HG03565 (cell line): ENCODE measurements around the gene OR4A47.
"Not testable (repeated sequence)": the region's sequence is repeated elsewhere in the genome, so short reads cannot be mapped to it uniquely, and the experiment has no call there.

Experiments
- ATAC-seq: cut with Tn5 transposase; IDR thresholded peaks from one replicate; pipeline ENCODE4 v1.9.1; 2021; ENCODE audit warnings: mild to moderate bottlenecking, moderate library complexity; ENCODE audit not compliant: unreplicated experiment

OR4A47 gene, protein sequence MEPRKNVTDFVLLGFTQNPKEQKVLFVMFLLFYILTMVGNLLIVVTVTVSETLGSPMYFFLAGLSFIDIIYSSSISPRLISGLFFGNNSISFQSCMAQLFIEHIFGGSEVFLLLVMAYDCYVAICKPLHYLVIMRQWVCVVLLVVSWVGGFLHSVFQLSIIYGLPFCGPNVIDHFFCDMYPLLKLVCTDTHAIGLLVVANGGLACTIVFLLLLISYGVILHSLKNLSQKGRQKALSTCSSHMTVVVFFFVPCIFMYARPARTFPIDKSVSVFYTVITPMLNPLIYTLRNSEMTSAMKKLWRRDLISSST

DNA sequence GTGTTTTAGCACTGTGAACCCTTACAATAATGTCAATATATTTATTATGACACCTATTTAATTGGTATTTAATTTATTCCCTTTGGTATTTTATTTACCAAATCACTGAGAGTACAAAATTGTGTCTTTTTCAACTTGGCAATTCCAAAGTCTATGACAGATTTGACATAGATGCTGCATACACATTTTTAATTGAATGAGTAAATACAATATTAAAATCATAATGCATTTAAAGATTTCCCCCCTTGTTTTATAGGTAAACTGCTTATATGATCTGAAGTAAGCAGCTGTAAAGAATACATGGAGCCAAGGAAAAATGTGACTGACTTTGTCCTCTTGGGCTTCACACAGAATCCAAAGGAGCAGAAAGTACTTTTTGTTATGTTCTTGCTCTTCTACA, at the start of gene OR4A47:
TSS of gene OR4A47 (plus strand) at position 301 of the 400 bp plus-strand sequence. CDS start at position 301, 0 bp downstream.
- not testable (repeated sequence) for ATAC-seq

GRCh38 chr11:48455909-48456308, 32.7 kb upstream of the OR4A47 start:
- ATAC-seq: not testable (repeated sequence)

DNA sequence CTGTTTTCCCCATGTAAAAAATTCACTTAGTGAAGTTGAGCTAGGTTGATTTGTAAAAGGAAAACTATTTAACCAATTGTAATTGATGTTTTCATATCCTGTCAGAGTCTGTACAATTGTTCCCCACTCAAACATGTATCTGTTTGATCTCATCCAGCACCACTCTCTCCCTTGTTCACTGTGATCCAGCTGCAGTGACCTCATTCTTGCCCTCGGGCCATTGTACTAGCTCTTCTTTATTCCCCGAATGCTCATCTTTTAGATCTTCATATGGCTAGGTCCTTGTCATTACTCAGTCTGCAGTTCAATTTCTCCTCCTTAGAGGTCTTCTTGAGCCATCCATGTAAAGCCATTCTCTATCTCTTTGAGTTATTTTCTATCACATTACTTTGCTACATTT, 14.6 kb upstream of the OR4A47 start:
- ATAC-seq: not testable (repeated sequence)

GRCh38 chr11:48474703-48475102, 13.9 kb upstream of the OR4A47 start:
- not testable (repeated sequence) for ATAC-seq

- ATAC-seq: not testable (repeated sequence)
These were observed 17.6 kb downstream of the OR4A47 start for GRCh38 chr11:48506169-48506568.

DNA sequence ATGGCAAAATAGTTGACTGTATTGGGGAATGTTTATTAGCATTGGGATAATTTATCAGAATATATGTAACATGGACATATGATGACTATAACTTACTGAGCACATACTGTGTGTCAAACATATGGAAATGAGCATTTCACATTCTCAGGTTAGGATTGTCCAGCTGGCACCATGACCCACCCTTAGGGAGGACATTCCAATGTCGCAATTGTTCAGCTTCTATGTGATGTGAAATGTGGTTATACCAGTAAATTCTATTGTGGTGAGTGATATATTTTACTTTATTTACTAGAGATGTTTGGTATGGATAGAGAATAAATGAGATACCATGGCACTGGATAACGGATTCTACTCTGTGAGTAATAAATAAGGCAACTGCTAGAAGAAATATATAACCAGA, 50.4 kb downstream of the OR4A47 start:
- ATAC-seq: no peak
